SK-N-SH (cell line): ENCODE data around the gene BCL11A. TPM values are rescaled to one million over a fixed set of nuclear protein-coding genes. Genes with fewer than 3 reads are reported as not detected.

Source experiments
- CTCF ChIA-PET: fragments of 300-600, 350-600 bp; formaldehyde crosslinking; extraction: SDS; loops from one replicate; lab custom pipeline; 2021; lab: Yijun Ruan, JAX
- POLR2A ChIA-PET: fragments of 350-600 bp; sonication (Branson Sonifier 250); formaldehyde crosslinking; extraction: SDS; loops from one replicate; lab custom pipeline; 2020; ENCODE audit warnings: antibody characterized with exemption, inconsistent platforms; lab: Yijun Ruan, JAX
- DNase-seq: peaks from one replicate; pipeline ENCODE4 v3.0.0; 2012
- H2AFZ ChIP-seq: fragments of 200-600 bp; sonication (generic); 2 replicates; pipeline ENCODE4 v1.8.1; 2016; ENCODE audit warnings: antibody characterized with exemption, mild to moderate bottlenecking, low read depth
- H3F3A ChIP-seq: fragments of 200-600 bp; sonication (generic); replicated peaks from 2 replicates; pipeline ENCODE3; 2016; ENCODE audit warnings: antibody characterized with exemption, mild to moderate bottlenecking; ENCODE audit not compliant: insufficient read depth
- H3K27ac ChIP-seq, 2 experiments: fragments of 200-500 bp in 1 of 2; fragments of 200-600 bp in 1 of 2; sonication (Bioruptor generic) in 1 of 2; sonication (generic), shearing (Covaris generic) in 1 of 2; 2 replicates each; pipeline versions ENCODE4 v1.5.1 to v1.6.1; 2014 to 2016; ENCODE audit warnings: low read depth in 2 of 2, inconsistent platforms in 1 of 2, low read length in 1 of 2, mild to moderate bottlenecking in 1 of 2, mixed read lengths in 1 of 2
- H3K27me3 ChIP-seq: fragments of 200-600 bp; sonication (generic), shearing (Covaris generic); 2 replicates; pipeline ENCODE4 v1.6.1; 2016; ENCODE audit warnings: mixed run types; ENCODE audit not compliant: insufficient read depth
- H3K36me3 ChIP-seq, 2 experiments: fragments of 200-500 bp in 1 of 2; fragments of 200-600 bp in 1 of 2; sonication (Bioruptor generic) in 1 of 2; sonication (generic) in 1 of 2; replicated peaks in 1 of 2; 2 replicates each; pipeline versions ENCODE3 to v1.5.1; 2014 to 2016; ENCODE audit warnings: low read length in 1 of 2, mild to moderate bottlenecking in 1 of 2; ENCODE audit not compliant: insufficient read depth in 2 of 2, control insufficient read depth in 1 of 2
- H3K4me1 ChIP-seq, 2 experiments: fragments of 200-500 bp in 1 of 2; fragments of 200-600 bp in 1 of 2; sonication (Bioruptor generic) in 1 of 2; sonication (generic), shearing (Covaris generic) in 1 of 2; 2 replicates each; pipeline versions ENCODE4 v1.5.1 to v1.6.1; 2014 to 2016; ENCODE audit warnings: low read depth in 1 of 2, low read length in 1 of 2, mixed run types in 1 of 2; ENCODE audit not compliant: insufficient read depth in 2 of 2, control insufficient read depth in 1 of 2
- H3K4me2 ChIP-seq: fragments of 200-600 bp; sonication (generic), shearing (Covaris generic); 2 replicates; pipeline ENCODE4 v1.6.1; 2017; ENCODE audit warnings: mixed run types
- H3K4me3 ChIP-seq, 2 experiments: fragments of 200-500 bp in 1 of 2; fragments of 200-600 bp in 1 of 2; sonication (Bioruptor generic) in 1 of 2; sonication (generic), shearing (Covaris generic) in 1 of 2; 2 replicates each; pipeline versions ENCODE4 v1.5.1 to v1.8.1; 2014 to 2016; ENCODE audit warnings: low read depth in 2 of 2, inconsistent platforms in 1 of 2, low read length in 1 of 2, mild to moderate bottlenecking in 1 of 2, mixed read lengths in 1 of 2, moderate library complexity in 1 of 2
- H3K79me2 ChIP-seq: fragments of 200-600 bp; sonication (generic); 2 replicates; pipeline ENCODE4 v1.8.1; 2017; ENCODE audit warnings: mild to moderate bottlenecking; ENCODE audit not compliant: insufficient read depth
- H3K9ac ChIP-seq: fragments of 200-600 bp; sonication (generic); 2 replicates; pipeline ENCODE4 v1.6.1; 2017; ENCODE audit warnings: mixed run types
- H3K9me2 ChIP-seq: fragments of 200-600 bp; sonication (generic); 2 replicates; pipeline ENCODE4 v1.6.1; 2017; ENCODE audit warnings: mixed run types
- H3K9me3 ChIP-seq: fragments of 200-600 bp; sonication (generic); 2 replicates; pipeline ENCODE4 v1.6.1; 2017; ENCODE audit warnings: mixed run types, mild to moderate bottlenecking, moderate library complexity
- H4K20me1 ChIP-seq: fragments of 200-600 bp; sonication (generic); 2 replicates; pipeline ENCODE4 v1.6.1; 2017; ENCODE audit warnings: mild to moderate bottlenecking, mixed run types; ENCODE audit not compliant: insufficient read depth
- EZH2phosphoT487 ChIP-seq: fragments of 200-600 bp; sonication (generic); IDR thresholded peaks from 2 replicates; pipeline ENCODE4 v1.6.1; 2017; ENCODE audit warnings: low read depth, mixed run types, mild to moderate bottlenecking, antibody characterized with exemption, moderate library complexity, borderline replicate concordance
- FOSL2 ChIP-seq: IDR thresholded peaks from 2 replicates; pipeline ENCODE4 v1.4.0; 2012; ENCODE audit warnings: low read depth, mild to moderate bottlenecking, moderate library complexity, borderline replicate concordance
- FOXJ3 ChIP-seq: sonication (generic); formaldehyde crosslinking; IDR thresholded peaks from 2 replicates; pipeline ENCODE4 v1.5.1; 2020; ENCODE audit warnings: mild to moderate bottlenecking, missing genetic modification reagents
- FOXM1 ChIP-seq: IDR thresholded peaks from 2 replicates; pipeline ENCODE4 v1.4.0; 2012; ENCODE audit warnings: low read depth, mild to moderate bottlenecking
- GABPA ChIP-seq: IDR thresholded peaks from 2 replicates; pipeline ENCODE4 v1.4.0; 2012; ENCODE audit warnings: low read depth, mild to moderate bottlenecking
- GATA2 ChIP-seq: sonication (generic); formaldehyde crosslinking; IDR thresholded peaks from 2 replicates; pipeline ENCODE4 v1.5.0; 2020; ENCODE audit warnings: mild to moderate bottlenecking, missing genetic modification reagents
- JUND ChIP-seq: IDR thresholded peaks from 2 replicates; pipeline ENCODE4 v1.4.0; 2012
- MEF2A ChIP-seq: IDR thresholded peaks from 2 replicates; pipeline ENCODE4 v1.4.0; 2012; ENCODE audit warnings: low read depth, borderline replicate concordance
- NFIC ChIP-seq: IDR thresholded peaks from 2 replicates; pipeline ENCODE4 v1.4.0; 2012; ENCODE audit warnings: borderline replicate concordance
- NRF1 ChIP-seq: IDR thresholded peaks from 2 replicates; pipeline ENCODE4 v1.6.1; 2012; ENCODE audit warnings: low read depth, mild to moderate bottlenecking, low read length
- POLR2AphosphoS5 ChIP-seq: IDR thresholded peaks from 2 replicates; pipeline ENCODE4 v1.6.1; 2012; ENCODE audit warnings: low read depth, low read length
- RAD21 ChIP-seq: IDR thresholded peaks from 2 replicates; pipeline ENCODE4 v1.6.1; 2012; ENCODE audit warnings: mild to moderate bottlenecking, low read length
- RCOR1 ChIP-seq: fragments of 150-350 bp; IDR thresholded peaks from 2 replicates; pipeline ENCODE4 v1.6.1; 2017; ENCODE audit warnings: antibody characterized with exemption, low read length
- RXRA ChIP-seq: IDR thresholded peaks from 2 replicates; pipeline ENCODE4 v1.4.0; 2012; ENCODE audit warnings: low read depth, mild to moderate bottlenecking, borderline replicate concordance
- SIN3A ChIP-seq: IDR thresholded peaks from 2 replicates; pipeline ENCODE4 v1.6.1; 2012; ENCODE audit warnings: low read depth, mild to moderate bottlenecking, low read length, moderate library complexity, borderline replicate concordance
- TEAD4 ChIP-seq: IDR thresholded peaks from 2 replicates; pipeline ENCODE4 v1.4.0; 2012; ENCODE audit warnings: mild to moderate bottlenecking, borderline replicate concordance; ENCODE audit not compliant: insufficient read depth
- USF2 ChIP-seq: fragments of 150-350 bp; IDR thresholded peaks from 2 replicates; pipeline ENCODE4 v1.6.1; 2017; ENCODE audit warnings: antibody characterized with exemption, low read length, low read depth, borderline replicate concordance
- ZBTB33 ChIP-seq: IDR thresholded peaks from 2 replicates; pipeline ENCODE4 v1.4.0; 2012; ENCODE audit warnings: low read depth, borderline replicate concordance
- WGBS: methylation state at CpG from one replicate; pipeline ENCODE4 v1.1.6; 2017; ENCODE audit warnings: low lambda C conversion rate; 5-methylcytosine and 5-hydroxymethylcytosine counted together
- polyA plus RNA-seq, 3 experiments: library from polyadenylated mRNA; depleted of rRNA; stranded (reverse); fragments of >200 nt; gene quantifications; 2 replicates each; pipeline ENCODE4 v1.2.3, GENCODE V29; 2012
- TF ChIP-seq, protein P1 (sequence below): IDR thresholded peaks from 2 replicates; pipeline ENCODE4 v1.6.1; 2012; ENCODE audit warnings: mild to moderate bottlenecking, low read depth, low read length, moderate library complexity
- TF ChIP-seq, protein P2 (sequence below): fragments of 150-350 bp; IDR thresholded peaks from 2 replicates; pipeline ENCODE4 v1.6.1; 2016; ENCODE audit warnings: mild to moderate bottlenecking, low read depth, low read length

Gene BCL11A
- polyA plus RNA-seq, 1 of the 3 experiments (the other 2 are of a cell fraction): 1.9 TPM

DNA sequence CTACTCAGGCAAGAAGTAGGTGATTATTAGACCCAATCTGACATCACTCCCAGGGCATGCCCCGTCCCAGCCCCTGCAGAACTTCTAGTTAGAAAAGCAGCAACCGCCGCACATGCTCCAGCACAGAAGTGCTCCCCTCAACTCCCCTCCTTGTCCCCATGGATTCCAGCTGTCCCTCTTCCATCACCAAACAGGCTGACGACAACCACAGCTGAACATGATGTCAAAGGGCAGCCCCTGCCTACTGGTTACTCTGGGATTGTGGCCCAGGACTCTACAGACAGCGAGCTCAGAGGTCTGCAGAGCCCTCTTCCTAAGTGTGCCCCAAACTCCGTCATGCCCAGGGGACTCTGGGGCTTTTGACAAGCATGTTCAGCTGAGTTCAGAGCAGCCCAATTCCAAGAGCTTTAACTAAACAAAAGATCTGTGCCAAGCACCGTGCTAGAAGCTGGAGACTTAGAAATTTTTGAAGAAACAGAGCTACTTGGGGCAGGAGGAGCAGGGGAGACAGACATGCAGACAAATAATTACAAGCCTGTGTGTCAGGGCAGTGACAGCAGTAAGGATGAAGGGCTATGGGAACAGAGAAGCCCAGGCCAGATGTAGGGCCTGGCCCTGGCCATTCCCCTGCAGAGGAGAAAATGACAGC is 148.1 kb downstream of the BCL11A start:
- Histone ChIP-seq H3K4me2 (no peak overlapping the region), H3F3A (no peaks in the 10 kb centered on the region), H3K27ac (no peak overlapping the region), H3K9me3 (no peaks in the 10 kb centered on the region), H3K9ac (no peak overlapping the region), H4K20me1 (no peaks in the 10 kb centered on the region), H3K4me3 (no peak overlapping the region), H3K4me1 (no peaks in the 10 kb centered on the region; a peak in 1 of 4 replicates), H3K79me2 (no peaks in the 10 kb centered on the region), H3K27me3 (peaks cover 17% of the 10 kb centered on the region; the same call in 1 of the 2 replicates), H3K36me3 (no peaks in the 10 kb centered on the region), H2AFZ (no peak overlapping the region), H3K9me2 (no peaks in the 10 kb centered on the region)
- WGBS: 55% methylated on average over 7 of the region's 7 CpGs
- TF ChIP-seq FOXM1: no peak
- TF ChIP-seq FOXJ3 (CRISPR knock-in tag): no peak
- TF ChIP-seq ZBTB33: no peak
- no peak for TF ChIP-seq JUND
- no peak for TF ChIP-seq POLR2AphosphoS5
- no peak for TF ChIP-seq GATA2 (CRISPR knock-in tag)
- no peak for TF ChIP-seq FOSL2
- no peak for TF ChIP-seq SIN3A
- TF ChIP-seq, protein P1, sequence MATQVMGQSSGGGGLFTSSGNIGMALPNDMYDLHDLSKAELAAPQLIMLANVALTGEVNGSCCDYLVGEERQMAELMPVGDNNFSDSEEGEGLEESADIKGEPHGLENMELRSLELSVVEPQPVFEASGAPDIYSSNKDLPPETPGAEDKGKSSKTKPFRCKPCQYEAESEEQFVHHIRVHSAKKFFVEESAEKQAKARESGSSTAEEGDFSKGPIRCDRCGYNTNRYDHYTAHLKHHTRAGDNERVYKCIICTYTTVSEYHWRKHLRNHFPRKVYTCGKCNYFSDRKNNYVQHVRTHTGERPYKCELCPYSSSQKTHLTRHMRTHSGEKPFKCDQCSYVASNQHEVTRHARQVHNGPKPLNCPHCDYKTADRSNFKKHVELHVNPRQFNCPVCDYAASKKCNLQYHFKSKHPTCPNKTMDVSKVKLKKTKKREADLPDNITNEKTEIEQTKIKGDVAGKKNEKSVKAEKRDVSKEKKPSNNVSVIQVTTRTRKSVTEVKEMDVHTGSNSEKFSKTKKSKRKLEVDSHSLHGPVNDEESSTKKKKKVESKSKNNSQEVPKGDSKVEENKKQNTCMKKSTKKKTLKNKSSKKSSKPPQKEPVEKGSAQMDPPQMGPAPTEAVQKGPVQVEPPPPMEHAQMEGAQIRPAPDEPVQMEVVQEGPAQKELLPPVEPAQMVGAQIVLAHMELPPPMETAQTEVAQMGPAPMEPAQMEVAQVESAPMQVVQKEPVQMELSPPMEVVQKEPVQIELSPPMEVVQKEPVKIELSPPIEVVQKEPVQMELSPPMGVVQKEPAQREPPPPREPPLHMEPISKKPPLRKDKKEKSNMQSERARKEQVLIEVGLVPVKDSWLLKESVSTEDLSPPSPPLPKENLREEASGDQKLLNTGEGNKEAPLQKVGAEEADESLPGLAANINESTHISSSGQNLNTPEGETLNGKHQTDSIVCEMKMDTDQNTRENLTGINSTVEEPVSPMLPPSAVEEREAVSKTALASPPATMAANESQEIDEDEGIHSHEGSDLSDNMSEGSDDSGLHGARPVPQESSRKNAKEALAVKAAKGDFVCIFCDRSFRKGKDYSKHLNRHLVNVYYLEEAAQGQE: no peak
- TF ChIP-seq, protein P2, sequence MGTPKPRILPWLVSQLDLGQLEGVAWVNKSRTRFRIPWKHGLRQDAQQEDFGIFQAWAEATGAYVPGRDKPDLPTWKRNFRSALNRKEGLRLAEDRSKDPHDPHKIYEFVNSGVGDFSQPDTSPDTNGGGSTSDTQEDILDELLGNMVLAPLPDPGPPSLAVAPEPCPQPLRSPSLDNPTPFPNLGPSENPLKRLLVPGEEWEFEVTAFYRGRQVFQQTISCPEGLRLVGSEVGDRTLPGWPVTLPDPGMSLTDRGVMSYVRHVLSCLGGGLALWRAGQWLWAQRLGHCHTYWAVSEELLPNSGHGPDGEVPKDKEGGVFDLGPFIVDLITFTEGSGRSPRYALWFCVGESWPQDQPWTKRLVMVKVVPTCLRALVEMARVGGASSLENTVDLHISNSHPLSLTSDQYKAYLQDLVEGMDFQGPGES: no peak
- no peak for TF ChIP-seq USF2
- TF ChIP-seq EZH2phosphoT487: no peak
- no peak for TF ChIP-seq NRF1
- TF ChIP-seq RAD21: no peak
- no peak for TF ChIP-seq GABPA
- TF ChIP-seq NFIC: no peak
- no peak for TF ChIP-seq MEF2A
- no peak for TF ChIP-seq TEAD4
- no peak for TF ChIP-seq RXRA
- no peak for TF ChIP-seq RCOR1
- CTCF ChIA-PET: no interaction called here
- POLR2A ChIA-PET: no interaction called here
- no peak for DNase-seq
